Ectodermal cell (in vitro differentiated cells): Measurements from ENCODE around the gene MYOCD.

ENCODE experiments used
- H3K27ac ChIP-seq: 2 replicates; pipeline ENCODE4 v1.7.0; 2013; ENCODE audit warnings: mild to moderate bottlenecking, low read depth, low read length; ENCODE audit not compliant: insufficient read depth, poor library complexity, severe bottlenecking
- H3K27me3 ChIP-seq: 2 replicates; pipeline ENCODE4 v1.7.0; 2013; ENCODE audit warnings: mild to moderate bottlenecking, low read length; ENCODE audit not compliant: insufficient read depth, control insufficient read depth, poor library complexity, severe bottlenecking
- H3K36me3 ChIP-seq: one replicate; pipeline ENCODE4 v1.7.0; 2013; ENCODE audit warnings: low read length; ENCODE audit not compliant: control insufficient read depth, insufficient read depth
- H3K4me1 ChIP-seq: one replicate; pipeline ENCODE4 v1.7.0; 2013; ENCODE audit warnings: low read length; ENCODE audit not compliant: control insufficient read depth, insufficient read depth
- H3K4me3 ChIP-seq: 2 replicates; pipeline ENCODE4 v1.7.0; 2013; ENCODE audit warnings: low read depth, low read length, control low read depth; ENCODE audit not compliant: insufficient read depth
- H3K9me3 ChIP-seq: 2 replicates; pipeline ENCODE4 v1.7.0; 2013; ENCODE audit warnings: mild to moderate bottlenecking, low read length, moderate library complexity; ENCODE audit not compliant: control insufficient read depth
- WGBS, 2 experiments: methylation state at CpG; one replicate each; pipeline ENCODE4 v1.1.7; 2013; ENCODE audit warnings: missing lambda C conversion rate in 2 of 2; 5-methylcytosine and 5-hydroxymethylcytosine counted together

Gene MYOCD

GRCh38 chr17:12691173-12691572, 25.5 kb downstream of the MYOCD start:
- Histone ChIP-seq H3K27me3 (no peaks in the 10 kb centered on the region), H3K4me1 (no peaks in the 10 kb centered on the region), H3K27ac (no peak overlapping the region), H3K9me3 (no peaks in the 10 kb centered on the region), H3K4me3 (no peak overlapping the region), H3K36me3 (no peaks in the 10 kb centered on the region)
- 92% methylated on average over 6 of the region's 6 CpGs for WGBS, 2 experiments

- Histone ChIP-seq H3K4me3 (no peak overlapping the region), H3K9me3 (no peaks in the 10 kb centered on the region), H3K36me3 (no peaks in the 10 kb centered on the region), H3K4me1 (no peaks in the 10 kb centered on the region), H3K27ac (no peak overlapping the region), H3K27me3 (no peaks in the 10 kb centered on the region)
- WGBS, 2 experiments = 83 to 92% methylated on average over 1 of the region's 1 CpG
Measured at GRCh38 chr17:12693640-12694039, 27.9 kb downstream of the MYOCD start.

- no peaks in the 10 kb centered on the region for H3K27me3 ChIP-seq
- 63% methylated on average over 4 of the region's 4 CpGs for WGBS, 2 experiments
- H3K36me3 ChIP-seq = no peaks in the 10 kb centered on the region
- H3K27ac ChIP-seq = no peak overlapping the region
- H3K4me1 ChIP-seq = no peaks in the 10 kb centered on the region
- H3K4me3 ChIP-seq = no peak overlapping the region
- H3K9me3 ChIP-seq = no peaks in the 10 kb centered on the region
Measured at GRCh38 chr17:12706070-12706469, 40.4 kb downstream of the MYOCD start.

- Histone ChIP-seq H3K4me1 (no peaks in the 10 kb centered on the region), H3K27me3 (no peaks in the 10 kb centered on the region), H3K4me3 (no peak overlapping the region), H3K27ac (no peak overlapping the region), H3K36me3 (no peaks in the 10 kb centered on the region), H3K9me3 (no peaks in the 10 kb centered on the region)
Measured at GRCh38 chr17:12709063-12709462, 43.4 kb downstream of the MYOCD start.

- Histone ChIP-seq H3K36me3 (no peaks in the 10 kb centered on the region), H3K27ac (no peak overlapping the region), H3K4me1 (no peaks in the 10 kb centered on the region), H3K4me3 (no peak overlapping the region), H3K27me3 (no peaks in the 10 kb centered on the region), H3K9me3 (no peaks in the 10 kb centered on the region)
- WGBS, 2 experiments = 94 to 98% methylated on average over 4 of the region's 4 CpGs
Measured at GRCh38 chr17:12712415-12712814, 46.7 kb downstream of the MYOCD start.

GRCh38 chr17:12712941-12713340, 47.3 kb downstream of the MYOCD start:
- Histone ChIP-seq H3K36me3 (no peaks in the 10 kb centered on the region), H3K27ac (no peak overlapping the region), H3K4me3 (no peak overlapping the region), H3K27me3 (no peaks in the 10 kb centered on the region), H3K4me1 (no peaks in the 10 kb centered on the region), H3K9me3 (no peaks in the 10 kb centered on the region)
- 93% methylated on average over 2 to 3 of the region's 3 CpGs for WGBS, 2 experiments

GRCh38 chr17:12719948-12720347, 54.3 kb downstream of the MYOCD start:
- Histone ChIP-seq H3K9me3 (no peaks in the 10 kb centered on the region), H3K36me3 (no peaks in the 10 kb centered on the region), H3K4me1 (peaks cover 5% of the 10 kb centered on the region), H3K27me3 (no peaks in the 10 kb centered on the region), H3K4me3 (no peak overlapping the region), H3K27ac (no peak overlapping the region)
- WGBS, 2 experiments = 91 to 96% methylated on average over 11 of the region's 11 CpGs

- whole genome bisulfite sequencing, 2 experiments = 91 to 95% methylated on average over 1 of the region's 1 CpG
- Histone ChIP-seq H3K9me3 (no peaks in the 10 kb centered on the region), H3K4me3 (no peak overlapping the region), H3K27ac (no peak overlapping the region), H3K4me1 (peaks cover 5% of the 10 kb centered on the region), H3K36me3 (no peaks in the 10 kb centered on the region), H3K27me3 (no peaks in the 10 kb centered on the region)
Measured at GRCh38 chr17:12721581-12721980, 55.9 kb downstream of the MYOCD start.

- no peak overlapping the region for H3K4me3 ChIP-seq
- H3K9me3 ChIP-seq = no peaks in the 10 kb centered on the region
- H3K36me3 ChIP-seq = no peaks in the 10 kb centered on the region
- 96 to 98% methylated on average over 5 of the region's 5 CpGs for WGBS, 2 experiments
- H3K4me1 ChIP-seq = peaks cover 5% of the 10 kb centered on the region
- H3K27me3 ChIP-seq = no peaks in the 10 kb centered on the region
- no peak overlapping the region for H3K27ac ChIP-seq
Measured at GRCh38 chr17:12722282-12722681, 56.6 kb downstream of the MYOCD start.

- H3K27me3 ChIP-seq = no peaks in the 10 kb centered on the region
- no peak overlapping the region for H3K27ac ChIP-seq
- H3K9me3 ChIP-seq = no peaks in the 10 kb centered on the region
- no peaks in the 10 kb centered on the region for H3K36me3 ChIP-seq
- H3K4me3 ChIP-seq = no peak overlapping the region
- 72 to 75% methylated on average over 2 of the region's 2 CpGs for WGBS, 2 experiments
- peaks cover 4% of the 10 kb centered on the region for H3K4me1 ChIP-seq
Measured at GRCh38 chr17:12726131-12726530, 60.4 kb downstream of the MYOCD start.

GRCh38 chr17:12727076-12727760, 61.5 kb downstream of the MYOCD start:
- Histone ChIP-seq H3K36me3 (no peaks in the 10 kb centered on the region), H3K27me3 (no peaks in the 10 kb centered on the region), H3K4me1 (no peaks in the 10 kb centered on the region), H3K4me3 (no peak overlapping the region), H3K9me3 (no peaks in the 10 kb centered on the region), H3K27ac (no peak overlapping the region)
- WGBS, 2 experiments = 91 to 92% methylated on average over 6 of the region's 6 CpGs
